ENCODE results near the gene SIX6.
A peak's percentile ranks its signal among the peaks of the same experiment; 100 is the strongest.

The SIX6 gene

DNA sequence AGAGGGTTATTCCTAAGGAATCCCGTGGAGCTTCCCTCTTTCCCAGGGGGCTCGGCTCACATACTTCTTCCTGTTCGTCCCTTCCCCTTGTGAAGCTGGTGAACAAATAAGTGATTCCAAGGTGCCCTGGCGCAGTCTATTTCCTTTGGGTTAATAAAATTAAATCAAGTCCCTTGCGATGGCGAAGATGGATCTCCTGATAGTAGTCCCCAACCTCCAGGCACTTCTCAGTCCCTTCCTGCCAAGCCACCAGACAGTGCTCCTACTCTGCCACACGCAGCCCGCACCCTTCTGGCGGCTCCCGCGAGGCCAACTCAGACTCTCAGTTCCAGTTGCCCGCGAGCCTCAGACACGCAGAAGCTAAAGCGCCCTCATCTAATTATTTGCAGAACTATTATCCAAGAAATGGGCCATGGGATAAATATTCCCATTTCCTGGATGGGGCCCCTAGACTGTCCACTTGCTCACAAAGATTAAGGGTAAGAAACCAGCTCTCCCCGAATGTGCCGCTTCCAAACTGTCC lies 2.4 kb upstream of the SIX6 start:
- Histone ChIP-seq H3K27me3 (peaks cover 91% of the 10 kb centered on the region), H3K4me1 (no peaks in the 10 kb centered on the region), H3K36me3 (no peaks in the 10 kb centered on the region), H3K4me3 (ENCODE audit: low read depth, low read length) (no peak overlapping the region), H3K9me3 (peaks cover 2% of the 10 kb centered on the region; the same call in 1 of the 2 replicates)
- DNase-seq: peak; percentile 23
- no peak for TF ChIP-seq CTCF (IDR thresholded peaks at IDR 0.05; ENCODE audit: low read depth, low read length)

GRCh38 chr14:60506985-60507829 lies 1.7 kb upstream of the SIX6 start:
- H3K4me3 ChIP-seq (ENCODE audit: low read depth, low read length): no peak overlapping the region
- DNase-seq: no peak
- H3K4me1 ChIP-seq: no peaks in the 10 kb centered on the region
- H3K36me3 ChIP-seq: no peaks in the 10 kb centered on the region
- H3K27me3 ChIP-seq: peaks cover 95% of the 10 kb centered on the region
- H3K9me3 ChIP-seq: peaks cover 2% of the 10 kb centered on the region; the same call in 1 of the 2 replicates
- TF ChIP-seq CTCF (IDR thresholded peaks at IDR 0.05; ENCODE audit: low read depth, low read length): no peak

DNA sequence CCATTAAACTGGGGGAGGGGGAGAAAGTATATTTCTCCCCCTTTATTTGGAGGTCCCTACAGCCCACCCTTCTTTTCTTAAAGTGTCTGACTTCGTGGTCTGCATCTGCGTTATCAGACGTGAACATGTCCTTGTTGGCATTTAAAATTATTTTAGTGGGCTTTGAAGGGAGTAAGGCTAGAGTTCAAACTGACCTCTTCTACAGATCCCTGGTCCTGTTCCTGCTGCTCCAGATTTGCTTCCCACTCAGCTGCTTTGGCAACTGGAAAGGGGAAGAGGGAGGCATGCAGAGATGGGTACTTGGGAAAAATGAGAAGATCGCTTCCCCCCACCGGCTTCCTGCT lies 611 bp upstream of the SIX6 start:
- DNase-seq: no peak
- H3K4me3 ChIP-seq (ENCODE audit: low read depth, low read length): no peak overlapping the region
- TF ChIP-seq CTCF (IDR thresholded peaks at IDR 0.05; ENCODE audit: low read depth, low read length): no peak
- peaks cover 100% of the 10 kb centered on the region for H3K27me3 ChIP-seq
- peaks cover 2% of the 10 kb centered on the region; the same call in 1 of the 2 replicates for H3K9me3 ChIP-seq
- H3K4me1 ChIP-seq: no peaks in the 10 kb centered on the region
- no peaks in the 10 kb centered on the region for H3K36me3 ChIP-seq

GRCh38 chr14:60509438-60510253 lies 700 bp downstream of the SIX6 start:
- no peak for DNase-seq
- Histone ChIP-seq H3K27me3 (peaks cover 100% of the 10 kb centered on the region), H3K9me3 (peaks cover 2% of the 10 kb centered on the region; the same call in 1 of the 2 replicates), H3K4me1 (no peaks in the 10 kb centered on the region), H3K36me3 (no peaks in the 10 kb centered on the region), H3K4me3 (ENCODE audit: low read depth, low read length) (peak overlapping the region; percentile 11; the same call in 1 of the 2 replicates)
- TF ChIP-seq CTCF (IDR thresholded peaks at IDR 0.05; ENCODE audit: low read depth, low read length): no peak

DNA sequence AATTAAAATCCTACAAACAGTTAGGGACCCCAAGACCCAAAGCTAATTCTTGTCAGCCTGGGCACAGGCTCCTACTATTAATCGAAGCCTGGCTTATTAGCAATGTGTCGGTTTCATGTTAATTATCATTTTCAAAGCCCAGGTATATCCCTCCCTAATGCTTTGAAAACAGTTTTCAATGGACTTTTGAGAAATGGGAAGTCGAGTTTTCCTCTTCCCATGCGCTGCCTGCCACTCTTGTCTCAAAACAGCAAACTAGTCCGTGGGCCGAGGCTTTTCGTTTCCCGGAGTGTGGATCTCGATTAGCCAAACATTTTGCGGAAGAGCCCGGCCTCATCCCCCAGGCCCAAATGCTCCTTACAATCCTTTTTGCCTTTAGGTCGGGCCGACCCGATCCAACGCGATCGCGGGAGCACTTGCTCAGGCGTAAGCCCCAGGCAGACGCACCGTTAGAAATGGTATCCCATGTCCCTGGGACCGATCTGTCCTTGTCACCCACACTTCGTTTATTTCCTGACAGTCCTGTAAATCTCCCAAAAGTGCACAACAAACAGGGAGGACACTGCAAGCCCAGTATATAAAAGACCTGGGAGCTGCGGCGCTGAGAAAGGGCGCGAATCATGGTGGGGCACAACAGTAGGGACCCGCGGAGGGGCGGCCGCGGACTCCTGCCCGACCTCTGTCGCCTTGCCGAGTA lies 1.5 kb downstream of the SIX6 start:
- no peak for DNase-seq
- no peaks in the 10 kb centered on the region for H3K4me1 ChIP-seq
- no peak overlapping the region for H3K4me3 ChIP-seq (ENCODE audit: low read depth, low read length)
- peaks cover 95% of the 10 kb centered on the region for H3K27me3 ChIP-seq
- H3K9me3 ChIP-seq: peaks cover 2% of the 10 kb centered on the region; the same call in 1 of the 2 replicates
- TF ChIP-seq CTCF (IDR thresholded peaks at IDR 0.05; ENCODE audit: low read depth, low read length): no peak
- no peaks in the 10 kb centered on the region for H3K36me3 ChIP-seq
